ENCODE measurements around the gene VAV1. TPM values are rescaled to one million over a fixed set of nuclear protein-coding genes. Genes with fewer than 3 reads are reported as not detected.

Gene VAV1
- total and polyA plus RNA-seq, 2 of the 13 experiments (the other 11 are each of a cell fraction or from before 2014, with no cell fraction given): not detected

DNA sequence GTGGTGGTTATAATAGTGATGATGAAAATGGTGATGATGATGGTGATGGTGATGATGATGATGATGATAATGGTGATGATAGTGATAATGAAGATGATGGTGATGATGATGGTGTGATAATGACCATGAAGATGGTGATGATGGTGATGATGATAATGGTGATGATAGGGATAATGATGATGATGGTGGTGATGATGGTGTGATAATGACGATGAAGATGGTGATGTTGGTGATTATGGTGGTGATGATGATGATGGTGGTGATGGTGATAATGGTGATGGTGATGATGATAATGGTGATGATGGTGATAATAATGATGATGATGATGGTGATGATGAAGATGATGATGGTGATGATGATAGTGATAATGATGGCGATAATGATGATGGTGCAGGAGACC is 116.5 kb downstream of the VAV1 start (continued):
- TF ChIP-seq, protein P1, sequence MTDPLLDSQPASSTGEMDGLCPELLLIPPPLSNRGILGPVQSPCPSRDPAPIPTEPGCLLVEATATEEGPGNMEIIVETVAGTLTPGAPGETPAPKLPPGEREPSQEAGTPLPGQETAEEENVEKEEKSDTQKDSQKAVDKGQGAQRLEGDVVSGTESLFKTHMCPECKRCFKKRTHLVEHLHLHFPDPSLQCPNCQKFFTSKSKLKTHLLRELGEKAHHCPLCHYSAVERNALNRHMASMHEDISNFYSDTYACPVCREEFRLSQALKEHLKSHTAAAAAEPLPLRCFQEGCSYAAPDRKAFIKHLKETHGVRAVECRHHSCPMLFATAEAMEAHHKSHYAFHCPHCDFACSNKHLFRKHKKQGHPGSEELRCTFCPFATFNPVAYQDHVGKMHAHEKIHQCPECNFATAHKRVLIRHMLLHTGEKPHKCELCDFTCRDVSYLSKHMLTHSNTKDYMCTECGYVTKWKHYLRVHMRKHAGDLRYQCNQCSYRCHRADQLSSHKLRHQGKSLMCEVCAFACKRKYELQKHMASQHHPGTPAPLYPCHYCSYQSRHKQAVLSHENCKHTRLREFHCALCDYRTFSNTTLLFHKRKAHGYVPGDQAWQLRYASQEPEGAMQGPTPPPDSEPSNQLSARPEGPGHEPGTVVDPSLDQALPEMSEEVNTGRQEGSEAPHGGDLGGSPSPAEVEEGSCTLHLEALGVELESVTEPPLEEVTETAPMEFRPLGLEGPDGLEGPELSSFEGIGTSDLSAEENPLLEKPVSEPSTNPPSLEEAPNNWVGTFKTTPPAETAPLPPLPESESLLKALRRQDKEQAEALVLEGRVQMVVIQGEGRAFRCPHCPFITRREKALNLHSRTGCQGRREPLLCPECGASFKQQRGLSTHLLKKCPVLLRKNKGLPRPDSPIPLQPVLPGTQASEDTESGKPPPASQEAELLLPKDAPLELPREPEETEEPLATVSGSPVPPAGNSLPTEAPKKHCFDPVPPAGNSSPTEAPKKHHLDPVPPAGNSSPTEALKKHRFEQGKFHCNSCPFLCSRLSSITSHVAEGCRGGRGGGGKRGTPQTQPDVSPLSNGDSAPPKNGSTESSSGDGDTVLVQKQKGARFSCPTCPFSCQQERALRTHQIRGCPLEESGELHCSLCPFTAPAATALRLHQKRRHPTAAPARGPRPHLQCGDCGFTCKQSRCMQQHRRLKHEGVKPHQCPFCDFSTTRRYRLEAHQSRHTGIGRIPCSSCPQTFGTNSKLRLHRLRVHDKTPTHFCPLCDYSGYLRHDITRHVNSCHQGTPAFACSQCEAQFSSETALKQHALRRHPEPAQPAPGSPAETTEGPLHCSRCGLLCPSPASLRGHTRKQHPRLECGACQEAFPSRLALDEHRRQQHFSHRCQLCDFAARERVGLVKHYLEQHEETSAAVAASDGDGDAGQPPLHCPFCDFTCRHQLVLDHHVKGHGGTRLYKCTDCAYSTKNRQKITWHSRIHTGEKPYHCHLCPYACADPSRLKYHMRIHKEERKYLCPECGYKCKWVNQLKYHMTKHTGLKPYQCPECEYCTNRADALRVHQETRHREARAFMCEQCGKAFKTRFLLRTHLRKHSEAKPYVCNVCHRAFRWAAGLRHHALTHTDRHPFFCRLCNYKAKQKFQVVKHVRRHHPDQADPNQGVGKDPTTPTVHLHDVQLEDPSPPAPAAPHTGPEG (CRISPR knock-in tag; IDR thresholded peaks at IDR 0.05): no peak
- TF ChIP-seq FOXP1 (IDR thresholded peaks at IDR 0.05): peak; percentile 33; the same call in 1 of the 2 replicates
- no peak for TF ChIP-seq FOXP1 (CRISPR knock-in tag; IDR thresholded peaks at IDR 0.05)
- TF ChIP-seq ZFP62 (CRISPR knock-in tag; IDR thresholded peaks at IDR 0.05): no peak
- TF ChIP-seq CREB1 (IDR thresholded peaks at IDR 0.05): peak; percentile 98
- no peak for TF ChIP-seq CREB1 (CRISPR knock-in tag; IDR thresholded peaks at IDR 0.05)
- no peak for TF ChIP-seq ZNF17 (CRISPR knock-in tag; IDR thresholded peaks at IDR 0.05)
- TF ChIP-seq ZNF768 (CRISPR knock-in tag; IDR thresholded peaks at IDR 0.05): no peak
- TF ChIP-seq PAF1 (CRISPR knock-in tag; IDR thresholded peaks at IDR 0.05): no peak
- TF ChIP-seq ZFY (CRISPR knock-in tag; IDR thresholded peaks at IDR 0.05): no peak
- TF ChIP-seq NR2F2 (IDR thresholded peaks at IDR 0.05; ENCODE audit: borderline replicate concordance, low read depth): no peak
- TF ChIP-seq CHCHD3 (CRISPR knock-in tag; IDR thresholded peaks at IDR 0.05): no peak
- TF ChIP-seq, protein P2, sequence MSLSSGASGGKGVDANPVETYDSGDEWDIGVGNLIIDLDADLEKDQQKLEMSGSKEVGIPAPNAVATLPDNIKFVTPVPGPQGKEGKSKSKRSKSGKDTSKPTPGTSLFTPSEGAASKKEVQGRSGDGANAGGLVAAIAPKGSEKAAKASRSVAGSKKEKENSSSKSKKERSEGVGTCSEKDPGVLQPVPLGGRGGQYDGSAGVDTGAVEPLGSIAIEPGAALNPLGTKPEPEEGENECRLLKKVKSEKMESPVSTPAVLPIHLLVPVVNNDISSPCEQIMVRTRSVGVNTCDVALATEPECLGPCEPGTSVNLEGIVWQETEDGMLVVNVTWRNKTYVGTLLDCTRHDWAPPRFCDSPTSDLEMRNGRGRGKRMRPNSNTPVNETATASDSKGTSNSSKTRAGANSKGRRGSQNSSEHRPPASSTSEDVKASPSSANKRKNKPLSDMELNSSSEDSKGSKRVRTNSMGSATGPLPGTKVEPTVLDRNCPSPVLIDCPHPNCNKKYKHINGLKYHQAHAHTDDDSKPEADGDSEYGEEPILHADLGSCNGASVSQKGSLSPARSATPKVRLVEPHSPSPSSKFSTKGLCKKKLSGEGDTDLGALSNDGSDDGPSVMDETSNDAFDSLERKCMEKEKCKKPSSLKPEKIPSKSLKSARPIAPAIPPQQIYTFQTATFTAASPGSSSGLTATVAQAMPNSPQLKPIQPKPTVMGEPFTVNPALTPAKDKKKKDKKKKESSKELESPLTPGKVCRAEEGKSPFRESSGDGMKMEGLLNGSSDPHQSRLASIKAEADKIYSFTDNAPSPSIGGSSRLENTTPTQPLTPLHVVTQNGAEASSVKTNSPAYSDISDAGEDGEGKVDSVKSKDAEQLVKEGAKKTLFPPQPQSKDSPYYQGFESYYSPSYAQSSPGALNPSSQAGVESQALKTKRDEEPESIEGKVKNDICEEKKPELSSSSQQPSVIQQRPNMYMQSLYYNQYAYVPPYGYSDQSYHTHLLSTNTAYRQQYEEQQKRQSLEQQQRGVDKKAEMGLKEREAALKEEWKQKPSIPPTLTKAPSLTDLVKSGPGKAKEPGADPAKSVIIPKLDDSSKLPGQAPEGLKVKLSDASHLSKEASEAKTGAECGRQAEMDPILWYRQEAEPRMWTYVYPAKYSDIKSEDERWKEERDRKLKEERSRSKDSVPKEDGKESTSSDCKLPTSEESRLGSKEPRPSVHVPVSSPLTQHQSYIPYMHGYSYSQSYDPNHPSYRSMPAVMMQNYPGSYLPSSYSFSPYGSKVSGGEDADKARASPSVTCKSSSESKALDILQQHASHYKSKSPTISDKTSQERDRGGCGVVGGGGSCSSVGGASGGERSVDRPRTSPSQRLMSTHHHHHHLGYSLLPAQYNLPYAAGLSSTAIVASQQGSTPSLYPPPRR (CRISPR knock-in tag; IDR thresholded peaks at IDR 0.05; ENCODE audit: borderline replicate concordance): no peak
- no peak for TF ChIP-seq ZNF260 (CRISPR knock-in tag; IDR thresholded peaks at IDR 0.05; ENCODE audit: borderline replicate concordance, low read depth)
